HG02870 (cell line): ENCODE measurements around the gene TNFRSF13B.
"Not testable (repeated sequence)": the region's sequence is repeated elsewhere in the genome, so short reads cannot be mapped to it uniquely, and the experiment has no call there.

Source experiments
- ATAC-seq: cut with Tn5 transposase; IDR thresholded peaks from one replicate; pipeline ENCODE4 v1.9.1; 2021; ENCODE audit warnings: mild to moderate bottlenecking, moderate library complexity; ENCODE audit not compliant: unreplicated experiment

Gene TNFRSF13B

GRCh38 chr17:16961792-16962191 is 10.1 kb downstream of the TNFRSF13B start:
- ATAC-seq, result no peak

GRCh38 chr17:16961022-16961421 is 10.9 kb downstream of the TNFRSF13B start:
- ATAC-seq, result not testable (repeated sequence)

GRCh38 chr17:16955011-16955410 is 16.9 kb downstream of the TNFRSF13B start:
- not testable (repeated sequence) for ATAC-seq

GRCh38 chr17:16954521-16954920 is 17.4 kb downstream of the TNFRSF13B start:
- ATAC-seq, result no peak

GRCh38 chr17:16953841-16954240 is 18.1 kb downstream of the TNFRSF13B start:
- no peak for ATAC-seq

- no peak for ATAC-seq
Observed at GRCh38 chr17:16953347-16953746, 18.6 kb downstream of the TNFRSF13B start.

- ATAC-seq, result no peak
Observed at GRCh38 chr17:16952401-16952800, 19.5 kb downstream of the TNFRSF13B start.

- no peak for ATAC-seq
Observed at GRCh38 chr17:16950488-16950887, 21.4 kb downstream of the TNFRSF13B start.

GRCh38 chr17:16948587-16949376 is 23.1 kb downstream of the TNFRSF13B start:
- no peak for ATAC-seq

- no peak for ATAC-seq
Observed at GRCh38 chr17:16947470-16947869, 24.4 kb downstream of the TNFRSF13B start.

GRCh38 chr17:16945663-16946218 is 26.2 kb downstream of the TNFRSF13B start:
- ATAC-seq, result no peak

- ATAC-seq, result no peak
Observed at GRCh38 chr17:16945136-16945482, 26.8 kb downstream of the TNFRSF13B start.

GRCh38 chr17:16944334-16945135 is 27.4 kb downstream of the TNFRSF13B start:
- no peak for ATAC-seq

- ATAC-seq, result no peak
Observed at GRCh38 chr17:16943541-16944333, 28.2 kb downstream of the TNFRSF13B start.

GRCh38 chr17:16943032-16943352 is 28.9 kb downstream of the TNFRSF13B start:
- ATAC-seq, result no peak

- ATAC-seq, result no peak
Observed at GRCh38 chr17:16942141-16943031, 29.5 kb downstream of the TNFRSF13B start.

GRCh38 chr17:16941072-16942036 is 30.6 kb downstream of the TNFRSF13B start:
- ATAC-seq, result no peak

- no peak for ATAC-seq
Observed at GRCh38 chr17:16940116-16940881, 31.6 kb downstream of the TNFRSF13B start.
